Fibroblast of lung (primary cell): ENCODE results near the gene TSSK6. TPM values are rescaled to one million over a fixed set of nuclear protein-coding genes. Genes with fewer than 3 reads are reported as not detected.
A peak's percentile ranks its signal among the peaks of the same experiment; 100 is the strongest.

Experiments used
- DNase-seq, 2 donors: peaks; one replicate each; pipeline versions ENCODE4 v3.0.0 to v3.0.0-alpha.2; 2010; ENCODE audit warnings: low read depth in 2 of 2
- H2AFZ ChIP-seq: 2 replicates; pipeline ENCODE4 v1.5.1; 2012; ENCODE audit warnings: low read length, control low read depth, inconsistent platforms
- H3K27ac ChIP-seq: 2 replicates; pipeline ENCODE4 v1.5.1; 2011; ENCODE audit warnings: low read length, control low read depth; ENCODE audit not compliant: insufficient read depth
- H3K27me3 ChIP-seq: 2 replicates; pipeline ENCODE4 v1.5.1; 2011; ENCODE audit warnings: mild to moderate bottlenecking, low read length; ENCODE audit not compliant: control insufficient read depth, insufficient read depth
- H3K36me3 ChIP-seq: 2 replicates; pipeline ENCODE4 v1.5.1; 2011; ENCODE audit warnings: low read length; ENCODE audit not compliant: control insufficient read depth, insufficient read depth
- H3K4me1 ChIP-seq: 2 replicates; pipeline ENCODE4 v1.5.1; 2011; ENCODE audit warnings: low read length; ENCODE audit not compliant: control insufficient read depth, insufficient read depth; ENCODE audit errors: extremely low read depth
- H3K4me2 ChIP-seq: 2 replicates; pipeline ENCODE4 v1.5.1; 2011; ENCODE audit warnings: low read length, control low read depth; ENCODE audit not compliant: insufficient read depth; ENCODE audit errors: extremely low read depth
- H3K4me3 ChIP-seq, 4 experiments: fragments of 200-600 bp in 1 of 4; sonication (generic) in 1 of 4; replicated peaks in 1 of 4; 2 replicates each; pipeline ENCODE4 v1.5.1; 2011 to 2016; ENCODE audit warnings: low read length in 4 of 4, low read depth in 3 of 4, mild to moderate bottlenecking in 3 of 4, control low read depth in 2 of 4, inconsistent platforms in 1 of 4, mixed read lengths in 1 of 4; ENCODE audit not compliant: insufficient read depth in 1 of 4; ENCODE audit errors: control extremely low read depth in 1 of 4
- H3K79me2 ChIP-seq: 2 replicates; pipeline ENCODE4 v1.5.1; 2012; ENCODE audit warnings: mild to moderate bottlenecking, low read length, inconsistent platforms; ENCODE audit not compliant: control insufficient read depth, insufficient read depth
- H3K9ac ChIP-seq: 2 replicates; pipeline ENCODE4 v1.5.1; 2011; ENCODE audit warnings: mild to moderate bottlenecking, low read length, control low read depth; ENCODE audit not compliant: insufficient read depth
- H3K9me3 ChIP-seq: 2 replicates; pipeline ENCODE4 v1.5.1; 2012; ENCODE audit warnings: low read depth, low read length; ENCODE audit not compliant: control insufficient read depth, insufficient read depth
- H4K20me1 ChIP-seq: 2 replicates; pipeline ENCODE4 v1.5.1; 2011; ENCODE audit warnings: low read length; ENCODE audit not compliant: control insufficient read depth, insufficient read depth; ENCODE audit errors: extremely low read depth
- CTCF ChIP-seq, 2 donors: IDR thresholded peaks in 1 of 2; conservative IDR thresholded peaks in 1 of 2; 1 replicate in 1 of 2; 2 replicates in 1 of 2; pipeline ENCODE4 v1.5.1; 2011 to 2012; ENCODE audit warnings: low read length in 2 of 2, control low read depth in 1 of 2, inconsistent platforms in 1 of 2, low read depth in 1 of 2, mild to moderate bottlenecking in 1 of 2
- EZH2 ChIP-seq: IDR thresholded peaks from 2 replicates; pipeline ENCODE4 v1.5.1; 2012; ENCODE audit warnings: low read length, control low read depth, mild to moderate bottlenecking; ENCODE audit errors: missing control alignments
- polyA plus RNA-seq, 2 donors: library from polyadenylated mRNA; depleted of rRNA in 1 of 2; stranded (reverse) in 1 of 2; unstranded in 1 of 2; fragments of >200 nt; gene quantifications; 2 replicates each; pipeline ENCODE4 v1.2.1, GENCODE V29; 2011 to 2012; ENCODE audit warnings: missing spikeins in 1 of 2
- total RNA-seq: library from RNA; depleted of rRNA; stranded (reverse); fragments of >200 nt; gene quantifications from 2 replicates; pipeline ENCODE4 v1.2.1, GENCODE V29; 2014

The TSSK6 gene
- total and polyA plus RNA-seq, 2 donors (not counting 1 experiment from before 2014, with no cell fraction given), result 0.47 to 5.8 TPM

GRCh38 chr19:19471682-19472081, 43.7 kb downstream of the TSSK6 start:
- DNase-seq, result no peak
- Histone ChIP-seq H3K9me3 (no peaks in the 10 kb centered on the region), H3K36me3 (peaks cover 8% of the 10 kb centered on the region), H3K4me3 (no peak overlapping the region), H3K4me1 (peaks cover 2% of the 10 kb centered on the region), H3K9ac (no peak overlapping the region), H3K27me3 (no peaks in the 10 kb centered on the region), H3K27ac (no peak overlapping the region), H3K4me2 (no peak overlapping the region), H3K79me2 (peaks cover 52% of the 10 kb centered on the region), H4K20me1 (no peaks in the 10 kb centered on the region), H2AFZ (no peak overlapping the region)
- TF ChIP-seq EZH2, result no peak
- no peak for TF ChIP-seq CTCF (conservative IDR thresholded peaks at IDR 0.05 in 1 of 2, IDR thresholded peaks at IDR 0.05 in 1 of 2; ENCODE audit: low read depth in 1 of 2, low read length in 2 of 2)

GRCh38 chr19:19470579-19470978, 44.8 kb downstream of the TSSK6 start:
- H2AFZ ChIP-seq, result no peak overlapping the region
- no peaks in the 10 kb centered on the region for H3K27me3 ChIP-seq
- peaks cover 46% of the 10 kb centered on the region for H3K79me2 ChIP-seq
- TF ChIP-seq EZH2 (no peak), CTCF (conservative IDR thresholded peaks at IDR 0.05 in 1 of 2, IDR thresholded peaks at IDR 0.05 in 1 of 2; ENCODE audit: low read depth in 1 of 2, low read length in 2 of 2) (no peak)
- H3K36me3 ChIP-seq, result peaks cover 12% of the 10 kb centered on the region
- H3K4me3 ChIP-seq, result no peak overlapping the region
- no peak for DNase-seq
- H3K27ac ChIP-seq, result no peak overlapping the region
- H3K4me2 ChIP-seq, result no peak overlapping the region
- no peaks in the 10 kb centered on the region for H4K20me1 ChIP-seq
- no peak overlapping the region for H3K9ac ChIP-seq
- no peaks in the 10 kb centered on the region for H3K9me3 ChIP-seq
- peaks cover 2% of the 10 kb centered on the region for H3K4me1 ChIP-seq

- peak in 1 of 2 donors; percentile 49 for DNase-seq
- peaks cover 49% of the 10 kb centered on the region for H3K79me2 ChIP-seq
Observed at GRCh38 chr19:19468424-19469050, 46.8 kb downstream of the TSSK6 start.

More at GRCh38 chr19:19468424-19469050, 46.8 kb downstream of the TSSK6 start:
- H3K4me3 ChIP-seq, result no peak overlapping the region
- no peak overlapping the region for H2AFZ ChIP-seq
- no peak overlapping the region for H3K9ac ChIP-seq
- peaks cover 16% of the 10 kb centered on the region for H3K36me3 ChIP-seq
- TF ChIP-seq CTCF (conservative IDR thresholded peaks at IDR 0.05 in 1 of 2, IDR thresholded peaks at IDR 0.05 in 1 of 2; ENCODE audit: low read depth in 1 of 2, low read length in 2 of 2) (no peak), EZH2 (no peak)
- no peak overlapping the region for H3K27ac ChIP-seq
- H3K27me3 ChIP-seq, result no peaks in the 10 kb centered on the region
- peaks cover 6% of the 10 kb centered on the region for H3K4me1 ChIP-seq
- no peak overlapping the region for H3K4me2 ChIP-seq
- H4K20me1 ChIP-seq, result no peaks in the 10 kb centered on the region
- H3K9me3 ChIP-seq, result no peaks in the 10 kb centered on the region
